Stimulated activated CD8-positive, alpha-beta memory T cell treated with anti-CD3 and anti-CD28 coated beads, Interleukin-15, amount 100 ng/mL, for 4 hours (primary cell): ENCODE data around the gene CERS6.
A peak's percentile ranks its signal among the peaks of the same experiment; 100 is the strongest.
"Not testable (repeated sequence)": the region's sequence is repeated elsewhere in the genome, so short reads cannot be mapped to it uniquely, and the experiment has no call there.

Experiments
- DNase-seq, 2 donors: peaks; one replicate each; pipeline ENCODE4 v3.0.0-alpha.2; 2020; ENCODE audit warnings: low read depth in 2 of 2

Gene CERS6

GRCh38 chr2:168455645-168456520 lies at the start of gene CERS6:
Gene CERS6, plus strand, starts transcription at chr2:168456272. Its CDS starts 177 bp downstream, at chr2:168456449.
- peak; percentile 76 for DNase-seq

GRCh38 chr2:168412301-168412700 lies 43.8 kb upstream of the CERS6 start:
- DNase-seq = not testable (repeated sequence)

GRCh38 chr2:168413101-168413500 lies 43.0 kb upstream of the CERS6 start:
- DNase-seq = not testable (repeated sequence)

- DNase-seq = no peak
Observed at GRCh38 chr2:168416555-168416954, 39.5 kb upstream of the CERS6 start.

GRCh38 chr2:168422584-168422983 lies 33.5 kb upstream of the CERS6 start:
- DNase-seq = no peak

GRCh38 chr2:168424112-168424951 lies 31.7 kb upstream of the CERS6 start:
- no peak for DNase-seq

- no peak for DNase-seq
Observed at GRCh38 chr2:168424971-168425370, 31.1 kb upstream of the CERS6 start.

- no peak for DNase-seq
Observed at GRCh38 chr2:168426861-168427260, 29.2 kb upstream of the CERS6 start.

GRCh38 chr2:168427451-168427850 lies 28.6 kb upstream of the CERS6 start:
- no peak for DNase-seq

- DNase-seq = no peak
Observed at GRCh38 chr2:168428431-168428830, 27.6 kb upstream of the CERS6 start.

GRCh38 chr2:168429988-168430387 lies 26.1 kb upstream of the CERS6 start:
- no peak for DNase-seq

- no peak for DNase-seq
Observed at GRCh38 chr2:168430431-168430830, 25.6 kb upstream of the CERS6 start.

GRCh38 chr2:168431301-168432024 lies 24.6 kb upstream of the CERS6 start:
- no peak for DNase-seq

GRCh38 chr2:168432100-168432499 lies 24.0 kb upstream of the CERS6 start:
- no peak for DNase-seq

GRCh38 chr2:168432565-168433186 lies 23.4 kb upstream of the CERS6 start:
- no peak for DNase-seq

- DNase-seq = no peak
Observed at GRCh38 chr2:168433527-168433926, 22.5 kb upstream of the CERS6 start.

GRCh38 chr2:168434146-168434545 lies 21.9 kb upstream of the CERS6 start:
- DNase-seq = no peak

- DNase-seq = no peak
Observed at GRCh38 chr2:168436840-168437239, 19.2 kb upstream of the CERS6 start.

GRCh38 chr2:168438553-168438952 lies 17.5 kb upstream of the CERS6 start:
- DNase-seq = no peak

- DNase-seq = no peak
Observed at GRCh38 chr2:168439536-168439935, 16.5 kb upstream of the CERS6 start.

- DNase-seq = no peak
Observed at GRCh38 chr2:168441214-168441872, 14.7 kb upstream of the CERS6 start.
